H1 (cell line): ENCODE measurements around the gene BDKRB1. TPM values are rescaled to one million over a fixed set of nuclear protein-coding genes. Genes with fewer than 3 reads are reported as not detected.

Experiments
- CTCF ChIA-PET: fragments of 300-600 bp; sonication (Branson Sonifier 250); formaldehyde crosslinking; loops from one replicate; lab custom pipeline; 2021; ENCODE audit not compliant: partially characterized antibody; lab: Charles Lee
- POLR2A ChIA-PET: fragments of 300-600 bp; sonication (Branson Sonifier 250); formaldehyde crosslinking; loops from one replicate; lab custom pipeline; 2021; ENCODE audit warnings: inconsistent platforms; ENCODE audit not compliant: partially characterized antibody; lab: Charles Lee
- DNase-seq, 2 experiments: peaks; one replicate each; pipeline versions ENCODE4 v3.0.0 to v3.0.0-alpha.2; 2010 to 2022; ENCODE audit warnings: low spot score in 2 of 2, low read depth in 1 of 2, mixed read lengths in 1 of 2
- FAIRE-seq: peaks from 2 replicates; lab custom pipeline; 2011; peaks lifted over from hg19 to GRCh38; lab: Jason Lieb, UNC
- H2AFZ ChIP-seq: 2 replicates; pipeline ENCODE4 v1.8.1; 2012; ENCODE audit warnings: low read length, inconsistent platforms
- H2AK5ac ChIP-seq: 2 replicates; pipeline ENCODE4 v1.6.1; 2013; ENCODE audit warnings: low read depth, low read length
- H2BK120ac ChIP-seq: replicated peaks from 2 replicates; pipeline ENCODE3; 2013; ENCODE audit warnings: low read depth, low read length, inconsistent platforms
- H2BK12ac ChIP-seq: 2 replicates; pipeline ENCODE4 v1.6.1; 2013; ENCODE audit warnings: low read depth, low read length
- H2BK15ac ChIP-seq: 2 replicates; pipeline ENCODE4 v1.6.1; 2013; ENCODE audit warnings: low read length
- H2BK20ac ChIP-seq: 2 replicates; pipeline ENCODE4 v1.6.1; 2013; ENCODE audit warnings: low read length
- H2BK5ac ChIP-seq: 2 replicates; pipeline ENCODE4 v1.6.1; 2013; ENCODE audit warnings: low read depth, low read length
- H3K14ac ChIP-seq: 2 replicates; pipeline ENCODE4 v1.6.1; 2013; ENCODE audit warnings: inconsistent platforms; ENCODE audit not compliant: insufficient read length
- H3K18ac ChIP-seq: 2 replicates; pipeline ENCODE4 v1.6.1; 2013; ENCODE audit warnings: low read length; ENCODE audit errors: extremely low read depth
- H3K23ac ChIP-seq: 2 replicates; pipeline ENCODE4 v1.6.1; 2013; ENCODE audit warnings: inconsistent platforms; ENCODE audit not compliant: insufficient read length
- H3K23me2 ChIP-seq: 2 replicates; pipeline ENCODE4 v1.6.1; 2013; ENCODE audit warnings: low read depth, low read length
- H3K27ac ChIP-seq: 2 replicates; pipeline ENCODE4 v1.6.1; 2011; ENCODE audit warnings: low read depth, low read length, inconsistent platforms
- H3K27me3 ChIP-seq, 4 experiments: replicated peaks in 1 of 4; 1 replicate in 1 of 4; 2 replicates in 3 of 4; pipeline versions ENCODE4 v1.6.1 to v1.8.1; 2011 to 2013; ENCODE audit warnings: low read length in 3 of 4, mild to moderate bottlenecking in 3 of 4, inconsistent platforms in 2 of 4, mixed read lengths in 2 of 4, moderate library complexity in 1 of 4; ENCODE audit not compliant: control insufficient read depth in 3 of 4, insufficient read depth in 3 of 4; ENCODE audit errors: extremely low read depth in 1 of 4
- H3K36me3 ChIP-seq, 4 experiments: 2 replicates each; pipeline versions ENCODE4 v1.6.1 to v1.8.1; 2011 to 2013; ENCODE audit warnings: mild to moderate bottlenecking in 4 of 4, low read length in 3 of 4, moderate library complexity in 2 of 4, control low read depth in 1 of 4, inconsistent platforms in 1 of 4; ENCODE audit not compliant: insufficient read depth in 4 of 4, control insufficient read depth in 2 of 4
- H3K4ac ChIP-seq: replicated peaks from 2 replicates; pipeline ENCODE3; 2013; ENCODE audit warnings: low read length, low read depth, mixed read lengths, inconsistent platforms; ENCODE audit not compliant: insufficient read length
- H3K4me1 ChIP-seq, 4 experiments: replicated peaks in 1 of 4; 1 replicate in 1 of 4; 2 replicates in 3 of 4; pipeline versions ENCODE4 v1.6.1 to v1.8.1; 2011 to 2013; ENCODE audit warnings: low read length in 3 of 4, inconsistent platforms in 2 of 4, mixed read lengths in 1 of 4; ENCODE audit not compliant: insufficient read depth in 4 of 4, control insufficient read depth in 3 of 4
- H3K4me2 ChIP-seq, 2 experiments: 2 replicates each; pipeline versions ENCODE4 v1.6.1 to v1.8.1; 2011 to 2013; ENCODE audit warnings: low read depth in 2 of 2, low read length in 2 of 2, control low read depth in 1 of 2, inconsistent platforms in 1 of 2, mild to moderate bottlenecking in 1 of 2; ENCODE audit not compliant: insufficient read depth in 1 of 2
- H3K4me3 ChIP-seq, 4 experiments: fragments of 200-600, 300-600 bp in 1 of 4; sonication (generic), shearing (Covaris generic), sonication (Bioruptor Twin) in 1 of 4; 2 replicates each; pipeline versions ENCODE4 v1.5.1 to v1.8.1; 2011 to 2016; ENCODE audit warnings: low read length in 4 of 4, low read depth in 3 of 4, control low read depth in 2 of 4, inconsistent platforms in 2 of 4, mild to moderate bottlenecking in 2 of 4, mixed read lengths in 1 of 4, moderate library complexity in 1 of 4; ENCODE audit not compliant: insufficient read depth in 2 of 4; ENCODE audit errors: extremely low read depth in 1 of 4
- H3K56ac ChIP-seq: replicated peaks from 2 replicates; pipeline ENCODE3; 2013; ENCODE audit warnings: low read depth, mild to moderate bottlenecking, mixed read lengths, low read length, inconsistent platforms; ENCODE audit not compliant: insufficient read length
- H3K79me1 ChIP-seq: 2 replicates; pipeline ENCODE4 v1.6.1; 2013; ENCODE audit warnings: low read depth, low read length, control low read depth
- H3K79me2 ChIP-seq, 2 experiments: 2 replicates each; pipeline versions ENCODE4 v1.6.1 to v1.8.1; 2012 to 2013; ENCODE audit warnings: low read length in 2 of 2, mild to moderate bottlenecking in 2 of 2, inconsistent platforms in 1 of 2; ENCODE audit not compliant: insufficient read depth in 2 of 2, control insufficient read depth in 1 of 2
- H3K9ac ChIP-seq, 4 experiments: replicated peaks in 1 of 4; 1 replicate in 1 of 4; 2 replicates in 3 of 4; pipeline versions ENCODE4 v1.6.1 to v1.8.1; 2011 to 2013; ENCODE audit warnings: low read depth in 3 of 4, low read length in 3 of 4, control low read depth in 2 of 4, mild to moderate bottlenecking in 2 of 4, moderate library complexity in 2 of 4, inconsistent platforms in 1 of 4; ENCODE audit errors: extremely low read depth in 1 of 4
- H3K9me3 ChIP-seq, 2 experiments: 2 replicates each; pipeline versions ENCODE4 v1.6.1 to v1.8.1; 2012 to 2013; ENCODE audit warnings: mild to moderate bottlenecking in 2 of 2, moderate library complexity in 2 of 2, control low read depth in 1 of 2, inconsistent platforms in 1 of 2, low read depth in 1 of 2, low read length in 1 of 2, mixed read lengths in 1 of 2; ENCODE audit not compliant: insufficient read depth in 2 of 2
- H4K20me1 ChIP-seq, 2 experiments: replicated peaks in 1 of 2; 2 replicates each; pipeline versions ENCODE3 to v1.8.1; 2011 to 2013; ENCODE audit warnings: inconsistent platforms in 2 of 2, low read length in 2 of 2, mild to moderate bottlenecking in 1 of 2; ENCODE audit not compliant: insufficient read depth in 2 of 2, control insufficient read depth in 1 of 2
- H4K5ac ChIP-seq: 2 replicates; pipeline ENCODE4 v1.6.1; 2013; ENCODE audit warnings: low read length, low read depth, mixed read lengths, inconsistent platforms; ENCODE audit not compliant: insufficient read length
- H4K8ac ChIP-seq: 2 replicates; pipeline ENCODE4 v1.8.0; 2013; ENCODE audit warnings: mild to moderate bottlenecking, moderate library complexity, low read length, inconsistent platforms; ENCODE audit not compliant: insufficient read depth; ENCODE audit errors: extremely low read depth
- H4K91ac ChIP-seq: replicated peaks from 2 replicates; pipeline ENCODE3; 2013; ENCODE audit warnings: low read length, mixed read lengths, inconsistent platforms; ENCODE audit not compliant: insufficient read length
- BCL11A ChIP-seq, 2 experiments: IDR thresholded peaks; one replicate each; pipeline ENCODE4 v1.6.1; 2011; ENCODE audit warnings: low read depth in 2 of 2, low read length in 2 of 2, mild to moderate bottlenecking in 2 of 2
- SAP30 ChIP-seq: fragments of 300-600 bp; sonication (generic); IDR thresholded peaks from 2 replicates; pipeline ENCODE4 v1.7.1; 2012; ENCODE audit warnings: low read length, moderate library complexity, mild to moderate bottlenecking, inconsistent platforms; ENCODE audit not compliant: insufficient read depth, insufficient replicate concordance
- TEAD4 ChIP-seq: IDR thresholded peaks from 2 replicates; pipeline ENCODE4 v1.6.1; 2012; ENCODE audit warnings: low read depth, low read length, inconsistent platforms, mixed read lengths
- YY1 ChIP-seq: IDR thresholded peaks from 2 replicates; pipeline ENCODE4 v1.6.1; 2011; ENCODE audit warnings: low read depth, mild to moderate bottlenecking, low read length
- WGBS, 2 experiments: shearing (Covaris generic) in 1 of 2; methylation state at CpG; one replicate each; pipeline versions ENCODE4 v1.1.6 to v1.1.7; 2013 to 2015; ENCODE audit warnings: low lambda C conversion rate in 2 of 2, mixed read lengths in 2 of 2, inconsistent platforms in 1 of 2, low coverage in 1 of 2, missing lambda C conversion rate in 1 of 2; ENCODE audit not compliant: insufficient replicate concordance in 2 of 2, insufficient coverage in 1 of 2, insufficient read length in 1 of 2; ENCODE audit errors: extremely low coverage in 1 of 2, missing lambda C conversion rate in 1 of 2; 5-methylcytosine and 5-hydroxymethylcytosine counted together
- polyA plus RNA-seq, 7 experiments: library from polyadenylated mRNA; depleted of rRNA in 3 of 7; stranded (reverse) in 5 of 7; unstranded in 2 of 7; fragments of >200 nt in 5 of 7; fragments of 200-250 nt in 2 of 7; gene quantifications; 1 replicate in 5 of 7; 2 replicates in 1 of 7; 4 replicates in 1 of 7; pipeline versions ENCODE4 v1.2.1 to v1.2.3, GENCODE V29; 2011 to 2013; ENCODE audit warnings: missing spikeins in 2 of 7, mixed read lengths in 2 of 7
- total RNA-seq: library from RNA; stranded (reverse); fragmentation: NEBNext Ultra II Directional; extraction: Animal tissue kit (Norgen Biotek cat#: 25700); gene quantifications from 2 replicates; pipeline ENCODE4 v1.2.1, GENCODE V29; 2021

Gene BDKRB1
- total and polyA plus RNA-seq, 2 of the 8 experiments (the other 6 are each of a cell fraction or from before 2014, with no cell fraction given), result 0.27 TPM; not detected in 1

DNA sequence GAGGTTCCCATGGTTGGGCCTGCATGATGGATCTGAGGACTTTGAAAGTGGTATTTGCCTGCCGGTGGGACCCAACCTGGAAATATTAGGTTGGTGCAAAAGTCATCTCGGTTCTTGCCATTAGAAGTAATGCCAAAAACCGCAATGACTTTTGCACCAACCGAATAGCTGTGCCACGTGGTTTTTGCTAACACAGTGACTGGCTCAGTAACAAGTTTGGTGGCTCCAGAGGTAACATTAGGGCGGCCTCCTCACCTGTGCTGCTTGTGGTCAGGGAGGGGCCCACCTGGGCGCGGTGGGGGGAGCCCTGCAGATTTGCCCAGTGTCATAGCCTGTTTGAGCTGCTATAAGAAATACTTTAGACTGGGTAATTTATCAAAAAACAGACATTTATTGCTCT is 49.5 kb upstream of the BDKRB1 start:
- no peak overlapping the region for H3K23ac ChIP-seq
- no peak for DNase-seq
- no peak overlapping the region for H3K4me3 ChIP-seq
- FAIRE-seq, result no peak
- H2AK5ac ChIP-seq, result no peak overlapping the region
- H2BK12ac ChIP-seq, result no peak overlapping the region
- POLR2A ChIA-PET, result no interaction called here
- no peak overlapping the region; the same call in 1 of the 2 replicates for H4K8ac ChIP-seq
- peaks cover 10% of the 10 kb centered on the region; the same call in 1 of the 2 replicates for H3K23me2 ChIP-seq
- H3K14ac ChIP-seq, result no peak overlapping the region
- H4K91ac ChIP-seq, result no peak overlapping the region
- no peak for TF ChIP-seq TEAD4
- no peak for TF ChIP-seq BCL11A (IDR thresholded peaks at IDR 0.05; ENCODE audit: low read depth in 2 of 2, low read length in 2 of 2)
- no peak for TF ChIP-seq YY1
- TF ChIP-seq SAP30, result no peak
- H3K18ac ChIP-seq, result no peak overlapping the region
- no peak overlapping the region for H2BK5ac ChIP-seq
- H3K36me3 ChIP-seq, result no peaks in the 10 kb centered on the region
- no peaks in the 10 kb centered on the region for H4K20me1 ChIP-seq
- H4K5ac ChIP-seq, result no peak overlapping the region
- CTCF ChIA-PET, result interaction anchor here (0.8 to 1.1 kb wide), 2 partner anchors 70 to 106 kb away, joined by 3 read pairs; no protein-coding TSS in a partner anchor
- H3K9ac ChIP-seq, result no peak overlapping the region
- no peaks in the 10 kb centered on the region for H3K9me3 ChIP-seq
- no peak overlapping the region for H2BK120ac ChIP-seq
- no peak overlapping the region for H3K4ac ChIP-seq
- no peak overlapping the region for H2AFZ ChIP-seq
- peaks cover 0 to 22% (median 19%) of the 10 kb centered on the region in 4 experiments; a peak in 6 of 7 replicates for H3K27me3 ChIP-seq
- 0 out of 2 replicates have a peak overlapping the region, but pooled peaks have one; percentile 29 for H2BK15ac ChIP-seq
- no peak overlapping the region for H2BK20ac ChIP-seq
- H3K79me2 ChIP-seq, result no peaks in the 10 kb centered on the region
- H3K56ac ChIP-seq, result no peak overlapping the region
- 77% methylated on average over 8 of the region's 8 CpGs; no CpG with 5 or more reads in 1 of the 2 experiments for WGBS, 2 experiments
- H3K4me2 ChIP-seq, result no peak overlapping the region
- peaks cover 0 to 22% (median 5%) of the 10 kb centered on the region in 4 experiments; a peak in 5 of 7 replicates for H3K4me1 ChIP-seq
- no peaks in the 10 kb centered on the region for H3K79me1 ChIP-seq
- no peak overlapping the region for H3K27ac ChIP-seq
